GM12864 (cell line): ENCODE results near the gene CLIP4.
"Not testable (repeated sequence)": the region's sequence is repeated elsewhere in the genome, so short reads cannot be mapped to it uniquely, and the experiment has no call there.

Experiments used
- DNase-seq: peaks from one replicate; pipeline ENCODE4 v3.0.0-alpha.2; 2011; ENCODE audit warnings: low read depth
- H3K4me3 ChIP-seq: 2 replicates; pipeline ENCODE4 v1.5.1; 2011; ENCODE audit warnings: mild to moderate bottlenecking, low read depth, low read length, control low read depth
- TF ChIP-seq, protein P1 (sequence below): IDR thresholded peaks from 2 replicates; pipeline ENCODE4 v1.5.1; 2011; ENCODE audit warnings: low read depth, mild to moderate bottlenecking, moderate library complexity, low read length, control low read depth, inconsistent platforms; ENCODE audit errors: missing control alignments

CLIP4 gene

DNA sequence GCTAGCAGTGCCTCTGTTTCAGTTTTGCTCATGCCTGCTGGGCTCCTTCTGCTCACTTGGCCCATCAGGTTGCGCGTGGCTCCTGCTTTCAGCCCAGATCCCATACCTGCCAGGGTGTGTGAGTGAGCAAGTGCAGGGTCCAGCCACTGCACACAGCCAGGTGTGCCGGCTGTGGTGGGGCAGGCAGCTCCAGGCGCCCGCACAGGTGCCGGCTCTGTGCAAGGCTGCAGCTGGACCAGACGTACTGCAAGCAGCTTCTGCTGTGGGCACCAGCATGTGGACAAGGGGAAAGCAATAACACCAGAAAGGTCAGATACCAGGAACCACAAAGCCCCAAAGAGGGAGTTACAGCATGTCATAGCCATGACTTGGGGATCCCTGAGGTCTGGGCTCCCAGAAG lies 35.3 kb upstream of the CLIP4 start:
- no peak for DNase-seq
- no peak overlapping the region for H3K4me3 ChIP-seq
- TF ChIP-seq, protein P1, sequence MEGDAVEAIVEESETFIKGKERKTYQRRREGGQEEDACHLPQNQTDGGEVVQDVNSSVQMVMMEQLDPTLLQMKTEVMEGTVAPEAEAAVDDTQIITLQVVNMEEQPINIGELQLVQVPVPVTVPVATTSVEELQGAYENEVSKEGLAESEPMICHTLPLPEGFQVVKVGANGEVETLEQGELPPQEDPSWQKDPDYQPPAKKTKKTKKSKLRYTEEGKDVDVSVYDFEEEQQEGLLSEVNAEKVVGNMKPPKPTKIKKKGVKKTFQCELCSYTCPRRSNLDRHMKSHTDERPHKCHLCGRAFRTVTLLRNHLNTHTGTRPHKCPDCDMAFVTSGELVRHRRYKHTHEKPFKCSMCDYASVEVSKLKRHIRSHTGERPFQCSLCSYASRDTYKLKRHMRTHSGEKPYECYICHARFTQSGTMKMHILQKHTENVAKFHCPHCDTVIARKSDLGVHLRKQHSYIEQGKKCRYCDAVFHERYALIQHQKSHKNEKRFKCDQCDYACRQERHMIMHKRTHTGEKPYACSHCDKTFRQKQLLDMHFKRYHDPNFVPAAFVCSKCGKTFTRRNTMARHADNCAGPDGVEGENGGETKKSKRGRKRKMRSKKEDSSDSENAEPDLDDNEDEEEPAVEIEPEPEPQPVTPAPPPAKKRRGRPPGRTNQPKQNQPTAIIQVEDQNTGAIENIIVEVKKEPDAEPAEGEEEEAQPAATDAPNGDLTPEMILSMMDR: no peak

DNA sequence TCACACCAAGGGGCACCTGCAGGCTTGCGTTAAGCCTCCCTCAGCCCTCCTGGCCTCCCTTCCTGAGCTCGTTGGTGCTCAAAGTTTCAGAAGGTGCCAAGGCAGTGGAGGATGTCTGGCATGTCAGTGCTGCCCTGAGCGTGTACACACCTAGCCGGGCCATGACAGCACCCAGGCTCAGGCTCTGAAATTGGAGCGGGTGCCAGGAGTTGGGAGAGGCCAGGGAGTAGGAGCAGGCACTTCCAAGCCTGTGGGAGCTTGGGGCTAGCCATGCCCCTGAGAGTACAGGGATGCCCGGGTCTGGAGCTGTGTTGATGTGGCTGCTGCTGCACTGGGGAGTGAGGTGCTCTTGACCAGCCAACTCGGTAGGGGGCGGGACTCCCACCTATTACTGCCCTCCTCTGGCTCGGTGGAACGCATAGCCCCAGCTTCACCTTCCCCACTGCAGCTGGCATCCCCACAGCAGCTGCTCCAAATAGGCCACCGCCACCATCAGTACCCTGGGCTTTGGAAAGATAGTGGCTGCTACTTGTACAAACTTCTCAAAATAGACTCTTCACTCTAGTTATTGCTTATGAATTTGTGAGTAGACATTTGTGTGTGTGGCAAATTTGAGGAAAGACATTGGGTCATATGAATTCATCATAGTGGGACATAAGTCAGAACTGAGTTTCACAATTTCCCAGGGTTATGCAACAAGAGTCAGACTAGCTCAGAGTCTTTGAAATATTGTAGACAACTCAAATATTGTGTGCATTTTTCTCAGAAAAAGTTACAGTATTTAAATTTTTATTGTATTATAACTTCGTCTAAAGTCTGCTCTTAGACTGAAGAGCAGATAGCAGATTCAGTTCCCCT lies 34.1 kb upstream of the CLIP4 start:
- TF ChIP-seq, protein P1: no peak
- DNase-seq: no peak
- H3K4me3 ChIP-seq: no peak overlapping the region

DNA sequence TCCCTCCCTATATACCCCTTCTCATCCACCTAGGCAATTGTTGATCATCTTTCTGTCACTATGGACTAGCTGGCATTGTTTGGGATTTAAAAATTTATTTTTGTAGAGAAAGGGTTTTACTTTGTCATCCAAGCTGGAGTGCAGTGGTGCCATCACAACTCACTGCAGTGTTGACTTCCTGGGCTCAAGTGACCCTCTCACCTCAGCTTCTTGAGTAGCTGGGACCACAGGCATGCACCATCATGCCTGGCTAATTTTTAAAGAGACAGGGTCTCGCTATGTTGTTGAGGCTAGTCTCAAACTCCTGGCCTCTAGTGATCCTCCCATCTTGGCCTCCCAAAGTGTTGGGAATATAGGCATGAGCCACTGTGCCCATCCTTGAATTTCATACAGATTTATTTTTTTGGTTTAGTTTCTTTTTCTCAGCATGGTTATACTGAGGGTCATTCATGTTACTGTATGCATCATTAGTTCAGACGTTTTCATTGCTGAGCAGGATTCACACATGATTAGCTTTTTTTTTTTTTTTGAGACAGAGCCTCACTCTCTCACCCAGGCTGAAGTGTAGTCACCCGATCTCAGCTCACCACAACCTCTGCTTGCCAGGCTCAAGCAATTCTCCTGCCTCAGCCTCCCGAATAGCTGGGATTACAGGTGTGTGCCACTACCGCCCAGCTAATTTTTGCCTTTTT lies 32.3 kb upstream of the CLIP4 start:
- TF ChIP-seq, protein P1: no peak
- no peak overlapping the region for H3K4me3 ChIP-seq

DNA sequence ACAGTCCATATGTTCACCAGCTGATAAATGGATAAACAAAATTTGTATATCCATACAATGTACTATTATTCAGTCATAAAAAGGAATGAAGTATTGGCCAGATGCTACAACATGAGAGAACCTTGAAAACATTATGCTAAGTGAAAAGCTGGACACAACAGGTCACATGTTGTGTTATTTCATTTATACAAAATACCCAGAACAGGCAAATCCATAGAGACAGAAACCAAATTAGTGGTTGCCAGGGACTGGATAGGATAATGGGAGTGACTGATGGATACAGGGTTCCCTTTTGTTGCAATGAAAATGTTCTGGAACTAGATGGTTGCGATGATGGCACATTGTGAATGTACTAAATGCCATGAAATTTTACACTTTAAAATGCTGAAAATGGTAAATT lies 30.7 kb upstream of the CLIP4 start:
- TF ChIP-seq, protein P1: no peak
- no peak for DNase-seq
- H3K4me3 ChIP-seq: no peak overlapping the region

More for the DNA sequence above, 32.3 kb upstream of the CLIP4 start:
- DNase-seq: peak; percentile 29

DNA sequence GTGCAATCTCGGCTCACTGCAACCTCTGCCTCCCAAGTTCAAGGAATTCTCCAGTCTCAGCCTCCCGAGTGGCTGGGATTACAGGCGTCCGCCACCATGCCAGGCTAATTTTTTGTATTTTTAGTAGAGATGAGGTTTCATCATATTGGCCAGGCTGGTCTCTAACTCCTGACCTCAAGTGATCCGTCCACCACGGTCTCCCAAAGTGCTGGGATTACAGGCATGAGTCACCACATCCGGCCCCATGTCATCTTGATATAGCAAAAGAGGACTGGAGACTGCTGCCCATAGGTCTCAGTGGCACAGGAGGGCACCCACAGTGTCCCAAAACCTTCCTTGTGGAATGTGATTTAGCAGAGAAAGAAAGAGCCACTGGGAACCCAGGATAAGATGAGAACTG lies 24.9 kb upstream of the CLIP4 start:
- not testable (repeated sequence) for H3K4me3 ChIP-seq, DNase-seq

DNA sequence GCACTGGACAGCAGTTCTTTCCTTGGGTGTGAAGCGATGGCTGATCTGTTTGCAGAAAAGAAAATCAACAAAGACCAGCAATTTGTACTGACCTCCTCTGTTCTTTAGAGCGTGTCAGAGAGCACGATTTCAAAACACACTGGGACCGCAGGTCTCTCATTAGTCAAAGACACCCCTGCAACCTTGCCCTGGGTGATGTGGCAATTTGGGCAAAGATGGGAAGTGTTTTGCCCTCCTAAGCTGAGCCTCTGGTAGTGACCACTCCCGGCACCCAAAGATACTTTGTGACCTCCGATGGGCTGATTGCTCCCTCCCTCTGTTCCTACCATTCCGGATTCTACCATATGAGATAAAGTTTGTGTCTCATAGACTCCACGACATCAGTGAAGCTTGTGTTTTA lies 18.2 kb upstream of the CLIP4 start:
- DNase-seq: no peak
- TF ChIP-seq, protein P1: no peak
- no peak overlapping the region for H3K4me3 ChIP-seq

DNA sequence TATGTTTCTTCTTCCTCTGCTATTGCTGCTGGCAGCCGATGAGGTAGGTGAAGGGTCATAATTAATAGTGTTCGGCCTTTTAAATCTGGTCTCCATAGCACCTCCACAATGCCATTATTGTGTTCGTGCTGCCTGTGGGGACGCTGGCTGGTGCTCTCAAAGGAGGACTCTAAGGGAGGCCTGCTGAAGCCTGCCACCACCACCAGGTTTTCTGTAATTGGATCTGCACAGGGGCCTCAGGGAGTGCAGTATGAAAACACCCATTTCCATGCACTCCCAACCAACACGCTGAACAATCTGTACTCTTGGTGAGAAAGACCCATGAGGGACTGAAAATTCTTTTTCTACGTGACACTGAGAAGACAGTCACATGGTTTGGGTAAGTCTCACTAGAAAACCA lies 17.6 kb upstream of the CLIP4 start:
- TF ChIP-seq, protein P1: no peak
- DNase-seq: no peak

More for the DNA sequence above, 17.6 kb upstream of the CLIP4 start:
- H3K4me3 ChIP-seq: no peak overlapping the region
